Natural killer cell treated with Interleukin-12 subunit alpha and Interleukin-12 subunit beta and Interleukin-15 and Interleukin-18, amount 100 ng/mL, for 72 hours (primary cell): ENCODE data around the gene CD8A. TPM values are rescaled to one million over a fixed set of nuclear protein-coding genes. Genes with fewer than 3 reads are reported as not detected.
A peak's percentile ranks its signal among the peaks of the same experiment; 100 is the strongest.
"Not testable (repeated sequence)": the region's sequence is repeated elsewhere in the genome, so short reads cannot be mapped to it uniquely, and the experiment has no call there.

Experiments
- ATAC-seq, 2 donors: fragments of 150-1000 bp; cut with Tn5 transposase in 1 of 2; sonication (Bioruptor Pico), chemical (Tn5 transposase) in 1 of 2; 2 replicates each; pipeline ENCODE4 v1.10.0; 2021
- DNase-seq: peaks from one replicate; pipeline ENCODE4 v3.0.0; 2022; ENCODE audit warnings: low spot score
- H3K27ac Mint-ChIP-seq, 2 donors: 1 replicate in 1 of 2; 2 replicates in 1 of 2; pipeline ENCODE4 v1.8.0; 2022; ENCODE audit warnings: mixed read lengths in 2 of 2, mild to moderate bottlenecking in 1 of 2, moderate library complexity in 1 of 2
- H3K27me3 Mint-ChIP-seq, 2 donors: 1 replicate in 1 of 2; 2 replicates in 1 of 2; pipeline ENCODE4 v1.8.0; 2022; ENCODE audit warnings: mixed read lengths in 2 of 2
- H3K36me3 Mint-ChIP-seq: one replicate; pipeline ENCODE4 v1.8.0; 2022; ENCODE audit warnings: mixed read lengths
- H3K4me1 Mint-ChIP-seq, 2 donors: 1 replicate in 1 of 2; 2 replicates in 1 of 2; pipeline ENCODE4 v1.8.0; 2022; ENCODE audit warnings: low read depth in 2 of 2, mixed read lengths in 2 of 2, mild to moderate bottlenecking in 1 of 2
- H3K4me3 Mint-ChIP-seq: one replicate; pipeline ENCODE4 v1.8.0; 2022; ENCODE audit warnings: mixed read lengths
- H3K9me3 Mint-ChIP-seq: 2 replicates; pipeline ENCODE4 v1.8.0; 2022; ENCODE audit warnings: mixed read lengths
- total RNA-seq, 2 donors: library from RNA; stranded (reverse); gene quantifications; one replicate each; pipeline ENCODE4 v1.2.3, GENCODE V29; 2022

CD8A gene
- total RNA-seq, result 10 to 100 TPM; 67.8 to 85.0 TPM

- Mint-ChIP-seq H3K4me1 (peaks cover 62 to 68% of the 10 kb centered on the region in 2 donors), H3K36me3 (peaks cover 18% of the 10 kb centered on the region), H3K27me3 (no peaks in the 10 kb centered on the region), H3K4me3 (peak within 1 kb of the TSS; percentile 77), H3K27ac (peak within 1 kb of the TSS; percentile 87 to 93), H3K9me3 (peaks cover 7% of the 10 kb centered on the region)
- DNase-seq, result peak; percentile 86
- ATAC-seq, result peak; percentile 75 to 82
Observed at GRCh38 chr2:86790676-86791572, at the start of gene CD8A. Gene CD8A, minus strand, starts transcription at chr2:86790913. Its CDS starts 88 bp downstream, at chr2:86790825.

- not testable (repeated sequence) for H3K27me3 Mint-ChIP-seq, ATAC-seq, H3K4me3 Mint-ChIP-seq, H3K36me3 Mint-ChIP-seq, H3K9me3 Mint-ChIP-seq, H3K27ac Mint-ChIP-seq, DNase-seq
- peaks cover 9 to 17% of the 10 kb centered on the region in 2 donors for H3K4me1 Mint-ChIP-seq
Observed at GRCh38 chr2:86839871-86840548, 49.3 kb upstream of the CD8A start.

GRCh38 chr2:86839455-86839854, 48.7 kb upstream of the CD8A start:
- H3K4me3 Mint-ChIP-seq, H3K36me3 Mint-ChIP-seq, H3K27ac Mint-ChIP-seq, H3K9me3 Mint-ChIP-seq, DNase-seq, H3K27me3 Mint-ChIP-seq, ATAC-seq: not testable (repeated sequence)
- H3K4me1 Mint-ChIP-seq, result peaks cover 9 to 17% of the 10 kb centered on the region in 2 donors

- H3K27me3 Mint-ChIP-seq, H3K4me3 Mint-ChIP-seq, H3K9me3 Mint-ChIP-seq, H3K27ac Mint-ChIP-seq, ATAC-seq, DNase-seq, H3K36me3 Mint-ChIP-seq: not testable (repeated sequence)
- peaks cover 9 to 17% of the 10 kb centered on the region in 2 donors for H3K4me1 Mint-ChIP-seq
Observed at GRCh38 chr2:86837714-86838113, 47.0 kb upstream of the CD8A start.

- ATAC-seq, result peak; percentile 51 to 63
- not testable (repeated sequence) for H3K36me3 Mint-ChIP-seq, DNase-seq, H3K27me3 Mint-ChIP-seq, H3K9me3 Mint-ChIP-seq
- Mint-ChIP-seq H3K27ac (peak overlapping the region in 1 of 2 donors; percentile 59), H3K4me1 (peaks cover 9 to 16% of the 10 kb centered on the region in 2 donors), H3K4me3 (peak overlapping the region; percentile 45)
Observed at GRCh38 chr2:86836915-86837695, 46.4 kb upstream of the CD8A start.

- not testable (repeated sequence) for H3K4me1 Mint-ChIP-seq, H3K27me3 Mint-ChIP-seq, DNase-seq, H3K27ac Mint-ChIP-seq, H3K4me3 Mint-ChIP-seq, ATAC-seq, H3K36me3 Mint-ChIP-seq, H3K9me3 Mint-ChIP-seq
Observed at GRCh38 chr2:86835548-86835889, 44.8 kb upstream of the CD8A start.

- Mint-ChIP-seq H3K4me1 (peaks cover 9 to 16% of the 10 kb centered on the region in 2 donors), H3K4me3 (no peak overlapping the region)
Observed at GRCh38 chr2:86833315-86833714, 42.6 kb upstream of the CD8A start.

GRCh38 chr2:86832334-86833096, 41.8 kb upstream of the CD8A start:
- Mint-ChIP-seq H3K4me3 (no peak overlapping the region), H3K4me1 (peaks cover 9 to 16% of the 10 kb centered on the region in 2 donors), H3K27ac (no peak overlapping the region), H3K27me3 (peaks cover 0 to 2% of the 10 kb centered on the region in 2 donors), H3K9me3 (no peaks in the 10 kb centered on the region), H3K36me3 (no peaks in the 10 kb centered on the region)
- ATAC-seq (no peak), DNase-seq (no peak)

More at GRCh38 chr2:86833315-86833714, 42.6 kb upstream of the CD8A start:
- DNase-seq, result no peak
- no peak for ATAC-seq
- no peaks in the 10 kb centered on the region for H3K9me3 Mint-ChIP-seq
- no peak overlapping the region for H3K27ac Mint-ChIP-seq
- no peaks in the 10 kb centered on the region for H3K36me3 Mint-ChIP-seq
- H3K27me3 Mint-ChIP-seq, result peaks cover 0 to 2% of the 10 kb centered on the region in 2 donors

- no peak overlapping the region for H3K4me3 Mint-ChIP-seq
- H3K27ac Mint-ChIP-seq, result peak overlapping the region in 1 of 2 donors; percentile 47
- H3K27me3 Mint-ChIP-seq, result no peaks in the 10 kb centered on the region
- H3K4me1 Mint-ChIP-seq, result peaks cover 1 to 10% of the 10 kb centered on the region in 2 donors
- DNase-seq (no peak), ATAC-seq (no peak)
- H3K9me3 Mint-ChIP-seq, result no peaks in the 10 kb centered on the region
- no peaks in the 10 kb centered on the region for H3K36me3 Mint-ChIP-seq
Observed at GRCh38 chr2:86831537-86831936, 40.8 kb upstream of the CD8A start.

GRCh38 chr2:86826951-86827350, 36.2 kb upstream of the CD8A start:
- peak overlapping the region; percentile 24 to 67 for H3K27ac Mint-ChIP-seq
- H3K36me3 Mint-ChIP-seq, result no peaks in the 10 kb centered on the region
- H3K27me3 Mint-ChIP-seq, result no peaks in the 10 kb centered on the region
- DNase-seq (no peak), ATAC-seq (no peak)
- peaks cover 6 to 22% of the 10 kb centered on the region in 2 donors for H3K4me1 Mint-ChIP-seq
- H3K9me3 Mint-ChIP-seq, result no peaks in the 10 kb centered on the region
- peak overlapping the region; percentile 73 for H3K4me3 Mint-ChIP-seq

- ATAC-seq (peak; percentile 71 to 86), DNase-seq (no peak)
- H3K36me3 Mint-ChIP-seq, result no peaks in the 10 kb centered on the region
- H3K9me3 Mint-ChIP-seq, result no peaks in the 10 kb centered on the region
- peak overlapping the region; percentile 73 for H3K4me3 Mint-ChIP-seq
- peaks cover 6 to 22% of the 10 kb centered on the region in 2 donors for H3K4me1 Mint-ChIP-seq
- H3K27me3 Mint-ChIP-seq, result peaks cover 0 to 3% of the 10 kb centered on the region in 2 donors
- peak overlapping the region in 1 of 2 donors; percentile 67 for H3K27ac Mint-ChIP-seq
Observed at GRCh38 chr2:86825693-86826381, 35.1 kb upstream of the CD8A start.

- DNase-seq (no peak), ATAC-seq (no peak)
- Mint-ChIP-seq H3K27ac (peak overlapping the region in 1 of 2 donors; percentile 67), H3K9me3 (no peaks in the 10 kb centered on the region), H3K4me1 (peaks cover 6 to 22% of the 10 kb centered on the region in 2 donors), H3K36me3 (no peaks in the 10 kb centered on the region), H3K27me3 (peaks cover 0 to 3% of the 10 kb centered on the region in 2 donors), H3K4me3 (peak overlapping the region; percentile 15)
Observed at GRCh38 chr2:86825036-86825692, 34.5 kb upstream of the CD8A start.
